Ascending aorta (tissue), 2 donors: ENCODE measurements around the gene PTPRN2. TPM values are rescaled to one million over a fixed set of nuclear protein-coding genes. Genes with fewer than 3 reads are reported as not detected.
A peak's percentile ranks its signal among the peaks of the same experiment; 100 is the strongest.

Experiments used
- DNase-seq, 2 donors: peaks; one replicate each; pipeline ENCODE4 v3.0.0-alpha.2; 2019; ENCODE audit warnings: low spot score in 2 of 2
- H3K27ac ChIP-seq, 2 donors: fragments of 200-600 bp; sonication (generic); one replicate each; pipeline ENCODE4 v1.5.1; 2016 to 2017; ENCODE audit warnings: mild to moderate bottlenecking in 1 of 2
- H3K27me3 ChIP-seq: fragments of 200-600 bp; sonication (generic); one replicate; pipeline ENCODE4 v1.5.1; 2017
- H3K36me3 ChIP-seq, 2 donors: fragments of 200-600 bp; sonication (generic); one replicate each; pipeline ENCODE4 v1.5.1; 2016
- H3K4me1 ChIP-seq, 2 donors: fragments of 200-600 bp; sonication (generic); one replicate each; pipeline ENCODE4 v1.5.1; 2016 to 2017; ENCODE audit warnings: mild to moderate bottlenecking in 1 of 2
- H3K4me3 ChIP-seq, 2 donors: fragments of 200-600 bp; sonication (generic); one replicate each; pipeline ENCODE4 v1.5.1; 2016 to 2017; ENCODE audit warnings: mild to moderate bottlenecking in 1 of 2
- H3K9me3 ChIP-seq, 2 donors: fragments of 200-600 bp; sonication (generic); one replicate each; pipeline ENCODE4 v1.5.1; 2016
- intact Hi-C: fragments of 100-400 bp; cut with DNase I; formaldehyde crosslinking; loops from one replicate; pipeline ENCODE4 v1.15.1; 2023
- total RNA-seq: library from RNA; depleted of rRNA; stranded (reverse); fragments of >200 nt; gene quantifications from one replicate; pipeline ENCODE4 v1.1.0, GENCODE V29; 2016
- TF ChIP-seq, protein P1 (sequence below), 3 experiments: fragments of 200-600 bp in 2 of 3; fragments of 450-650 bp in 1 of 3; sonication (generic) in 2 of 3; IDR thresholded peaks; one replicate each; pipeline ENCODE4 v1.5.1; 2016 to 2019; ENCODE audit warnings: antibody characterized with exemption in 3 of 3, mild to moderate bottlenecking in 1 of 3, moderate library complexity in 1 of 3

PTPRN2 gene
- total RNA-seq, 1 donor from 2014 or later: 7.3 TPM

DNA sequence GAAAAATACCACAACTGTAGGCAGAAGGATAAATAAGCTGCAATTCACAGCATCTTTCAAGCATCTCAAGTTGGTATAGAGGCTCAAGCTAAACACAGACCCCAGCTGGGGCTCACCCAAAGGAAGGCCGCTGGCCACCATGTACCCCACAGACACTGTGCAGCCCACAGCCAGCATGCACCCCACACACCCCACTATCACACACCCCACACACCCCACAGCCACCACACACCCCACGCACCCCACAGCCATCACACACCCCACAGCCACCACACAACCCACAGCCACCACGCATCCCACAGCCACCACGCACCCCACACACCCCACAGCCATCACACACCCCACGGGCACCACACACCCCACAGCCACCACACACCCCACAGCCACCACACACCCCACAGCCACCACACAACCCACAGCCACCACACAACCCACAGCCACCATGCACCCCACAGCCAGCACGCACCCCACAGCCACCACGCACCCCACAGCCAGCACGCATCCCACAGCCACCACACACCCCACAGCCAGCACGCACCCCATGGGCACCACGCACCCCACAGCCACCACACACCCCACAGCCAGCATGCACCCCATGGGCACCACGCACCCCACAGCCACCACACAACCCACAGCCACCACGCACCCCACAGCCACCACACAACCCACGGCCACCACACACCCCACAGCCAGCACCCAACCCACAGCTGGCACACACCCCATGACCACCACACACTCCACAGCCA, 1036.1 kb downstream of the PTPRN2 start:
- H3K27me3 ChIP-seq: no peaks in the 10 kb centered on the region
- TF ChIP-seq, protein P1, sequence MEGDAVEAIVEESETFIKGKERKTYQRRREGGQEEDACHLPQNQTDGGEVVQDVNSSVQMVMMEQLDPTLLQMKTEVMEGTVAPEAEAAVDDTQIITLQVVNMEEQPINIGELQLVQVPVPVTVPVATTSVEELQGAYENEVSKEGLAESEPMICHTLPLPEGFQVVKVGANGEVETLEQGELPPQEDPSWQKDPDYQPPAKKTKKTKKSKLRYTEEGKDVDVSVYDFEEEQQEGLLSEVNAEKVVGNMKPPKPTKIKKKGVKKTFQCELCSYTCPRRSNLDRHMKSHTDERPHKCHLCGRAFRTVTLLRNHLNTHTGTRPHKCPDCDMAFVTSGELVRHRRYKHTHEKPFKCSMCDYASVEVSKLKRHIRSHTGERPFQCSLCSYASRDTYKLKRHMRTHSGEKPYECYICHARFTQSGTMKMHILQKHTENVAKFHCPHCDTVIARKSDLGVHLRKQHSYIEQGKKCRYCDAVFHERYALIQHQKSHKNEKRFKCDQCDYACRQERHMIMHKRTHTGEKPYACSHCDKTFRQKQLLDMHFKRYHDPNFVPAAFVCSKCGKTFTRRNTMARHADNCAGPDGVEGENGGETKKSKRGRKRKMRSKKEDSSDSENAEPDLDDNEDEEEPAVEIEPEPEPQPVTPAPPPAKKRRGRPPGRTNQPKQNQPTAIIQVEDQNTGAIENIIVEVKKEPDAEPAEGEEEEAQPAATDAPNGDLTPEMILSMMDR (IDR thresholded peaks at IDR 0.05): no peak
- H3K9me3 ChIP-seq: no peaks in the 10 kb centered on the region
- H3K36me3 ChIP-seq: no peaks in the 10 kb centered on the region
- no peaks in the 10 kb centered on the region for H3K4me1 ChIP-seq
- no peak overlapping the region for H3K27ac ChIP-seq
- intact Hi-C loops: no loop called here
- no peak overlapping the region for H3K4me3 ChIP-seq
- peak in 1 of 2 donors; percentile 33 for DNase-seq

DNA sequence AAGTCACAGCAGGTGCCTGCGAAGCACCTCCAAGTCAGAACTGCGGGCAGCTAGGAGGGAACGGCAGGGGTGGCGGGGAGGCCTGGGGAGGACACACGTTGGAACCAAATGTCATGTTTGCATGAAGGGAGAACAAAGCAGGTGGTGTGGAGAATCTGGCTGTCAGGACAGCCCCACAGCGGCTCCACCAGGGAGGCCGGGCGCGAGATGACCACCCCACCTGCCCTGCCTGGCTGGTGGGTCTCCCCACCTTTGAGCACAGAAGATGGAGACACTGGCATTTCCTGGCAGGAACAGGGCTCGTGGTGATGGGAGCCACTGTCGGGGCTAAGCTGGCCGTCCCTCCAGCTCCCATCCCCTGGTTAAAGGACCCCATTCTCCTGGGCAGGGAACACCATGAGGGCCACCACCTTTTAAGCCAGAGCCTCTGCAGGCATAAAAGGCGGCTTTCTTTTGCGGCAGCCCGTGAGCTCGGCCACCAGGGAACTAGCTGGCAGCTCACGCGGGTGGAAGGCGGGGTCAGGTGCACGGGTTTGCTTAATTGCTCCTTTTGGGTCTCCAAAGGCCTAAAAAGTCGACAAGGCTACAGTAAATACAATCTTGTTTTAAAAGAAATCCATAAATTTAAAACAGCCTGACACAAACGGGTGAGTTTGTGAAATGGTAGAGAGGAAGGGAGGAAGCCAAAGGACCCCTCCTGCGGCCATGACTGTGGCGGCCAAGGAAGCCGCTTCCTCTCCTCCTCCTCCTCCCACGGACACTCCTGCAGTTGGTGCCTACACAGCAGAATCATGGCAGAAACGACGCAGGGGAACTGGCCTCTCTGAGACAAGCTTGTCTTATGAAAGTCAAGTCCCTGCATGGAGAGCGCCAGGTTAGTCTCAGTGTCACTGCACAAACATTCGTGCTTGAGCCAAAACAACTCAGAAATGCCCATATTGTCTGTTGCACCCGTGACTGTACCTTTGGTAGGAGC, 1037.0 kb downstream of the PTPRN2 start:
- TF ChIP-seq, protein P1 (IDR thresholded peaks at IDR 0.05): no peak
- Histone ChIP-seq H3K4me3 (no peak overlapping the region), H3K27ac (no peak overlapping the region), H3K27me3 (no peaks in the 10 kb centered on the region), H3K36me3 (no peaks in the 10 kb centered on the region), H3K9me3 (no peaks in the 10 kb centered on the region), H3K4me1 (no peaks in the 10 kb centered on the region)
- peak in 1 of 2 donors; percentile 55 for DNase-seq
- intact Hi-C loops: no loop called here

DNA sequence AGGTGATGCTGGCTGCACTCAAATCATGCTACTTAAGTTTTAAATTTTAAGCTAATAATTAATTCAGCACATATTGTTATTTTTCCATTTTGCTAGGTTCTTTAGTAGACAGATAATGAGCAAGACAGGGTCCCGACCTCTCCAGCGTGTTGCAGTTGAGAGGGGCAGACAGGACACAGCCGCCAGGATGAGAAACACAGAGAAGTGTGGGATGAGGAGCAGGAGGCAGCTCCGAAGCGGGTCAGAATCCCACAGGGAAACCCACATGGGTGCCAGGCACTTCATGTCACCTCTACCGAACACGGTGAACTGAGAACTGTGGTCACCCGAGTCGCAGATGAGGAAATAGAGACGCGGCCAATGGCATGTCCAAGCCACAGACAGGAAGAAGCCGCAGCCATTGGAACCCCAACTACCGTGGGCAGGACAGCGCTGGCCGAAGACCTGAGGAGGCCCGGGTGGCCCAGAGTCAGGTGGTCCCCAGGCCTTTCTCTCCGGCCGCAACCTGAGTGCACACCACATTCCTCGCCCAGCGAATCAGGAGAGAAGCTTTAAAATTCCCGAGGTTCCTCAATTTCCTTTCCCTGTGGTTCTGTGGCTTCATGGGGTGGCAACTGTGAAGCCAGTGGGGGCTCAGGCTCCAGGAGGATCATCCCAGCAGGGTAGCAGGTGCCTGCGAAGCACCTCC, 1037.9 kb downstream of the PTPRN2 start:
- Histone ChIP-seq H3K36me3 (no peaks in the 10 kb centered on the region), H3K4me1 (no peaks in the 10 kb centered on the region), H3K27ac (no peak overlapping the region), H3K27me3 (no peaks in the 10 kb centered on the region), H3K4me3 (no peak overlapping the region), H3K9me3 (no peaks in the 10 kb centered on the region)
- intact Hi-C loops: no loop called here
- DNase-seq: peak in 1 of 2 donors; percentile 35
- TF ChIP-seq, protein P1 (IDR thresholded peaks at IDR 0.05): no peak

DNA sequence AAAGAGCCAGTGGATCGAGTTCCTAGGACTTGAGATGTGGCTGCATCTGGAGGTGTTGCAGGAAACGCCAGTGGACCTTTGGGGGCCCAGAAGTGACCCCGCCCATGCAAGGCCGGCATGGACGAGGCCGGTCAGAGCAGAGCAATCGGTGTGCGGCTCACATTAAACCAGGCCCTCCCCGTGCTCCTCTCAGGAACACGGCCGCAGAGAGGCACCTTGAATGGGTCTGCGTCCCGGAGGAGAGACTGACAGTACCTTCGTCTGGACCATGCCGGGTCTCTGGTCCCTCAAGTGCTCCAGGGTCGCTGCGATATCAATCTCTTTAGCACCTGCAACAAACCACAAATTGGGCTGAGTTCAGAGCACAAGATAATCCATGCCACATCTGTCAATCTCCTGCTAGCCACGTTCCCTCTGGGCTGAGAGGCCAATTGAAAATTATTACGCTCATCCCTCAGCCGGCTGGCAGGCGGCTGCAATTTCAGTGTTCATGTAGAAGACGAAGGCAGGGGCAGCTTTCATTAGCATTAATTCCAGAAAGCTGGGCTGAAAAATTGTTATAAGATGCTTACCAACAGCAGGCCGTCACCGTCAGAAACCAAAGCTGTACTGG, 1038.8 kb downstream of the PTPRN2 start:
- Histone ChIP-seq H3K36me3 (no peaks in the 10 kb centered on the region), H3K9me3 (no peaks in the 10 kb centered on the region), H3K27me3 (no peaks in the 10 kb centered on the region), H3K4me3 (no peak overlapping the region), H3K4me1 (no peaks in the 10 kb centered on the region), H3K27ac (no peak overlapping the region)
- DNase-seq: peak in 1 of 2 donors; percentile 44
- TF ChIP-seq, protein P1 (IDR thresholded peaks at IDR 0.05): no peak
- intact Hi-C loops: no loop called here

DNA sequence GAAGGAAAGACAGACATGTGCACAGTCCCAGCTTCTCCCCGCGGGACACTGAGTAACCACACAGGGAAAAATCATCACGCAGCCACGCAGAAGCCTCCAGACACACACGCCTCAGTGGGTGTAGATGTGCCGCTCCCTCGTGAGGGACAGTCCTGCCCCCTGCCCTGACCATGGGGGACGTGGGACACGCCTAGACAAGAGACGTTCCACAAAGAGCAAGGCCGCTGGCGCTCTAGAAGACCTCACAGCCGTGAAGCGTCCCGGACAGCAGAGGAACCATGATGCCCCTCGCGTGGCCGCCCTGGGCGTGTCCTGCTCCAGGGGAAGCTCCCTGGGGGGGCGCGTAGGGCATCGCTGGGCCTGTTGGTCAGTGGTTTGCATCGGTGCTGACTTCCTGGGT, 1040.0 kb downstream of the PTPRN2 start:
- Histone ChIP-seq H3K4me3 (no peak overlapping the region), H3K27me3 (no peaks in the 10 kb centered on the region), H3K27ac (no peak overlapping the region), H3K36me3 (no peaks in the 10 kb centered on the region), H3K9me3 (no peaks in the 10 kb centered on the region), H3K4me1 (no peaks in the 10 kb centered on the region)
- peak in 1 of 2 donors; percentile 45 for DNase-seq
- intact Hi-C loops: no loop called here
- TF ChIP-seq, protein P1 (IDR thresholded peaks at IDR 0.05): no peak
